Endothelial cell of umbilical vein (primary cell): ENCODE results near the gene TMEM223. TPM values are rescaled to one million over a fixed set of nuclear protein-coding genes. Genes with fewer than 3 reads are reported as not detected.

Source experiments
- BruUV-seq: library from RNA; stranded (reverse); fragments of 400-500 nt; replicated peaks from 2 replicates; lab custom pipeline; 2021; lab: Mats Ljungman, UMichigan
- CTCF ChIA-PET: fragments of 300-600, 350-600 bp; sonication (Branson Sonifier 250); formaldehyde crosslinking; loops from one replicate; lab custom pipeline; 2021; ENCODE audit warnings: antibody characterized with exemption, inconsistent platforms; lab: Charles Lee
- POLR2A ChIA-PET: fragments of 300-600, 350-600 bp; sonication (Branson Sonifier 250); formaldehyde crosslinking; loops from one replicate; lab custom pipeline; 2021; ENCODE audit warnings: antibody characterized with exemption, inconsistent platforms; lab: Charles Lee
- DNase-seq: peaks from one replicate; pipeline ENCODE4 v3.0.0-alpha.2; 2011; ENCODE audit warnings: low read depth, low spot score
- FAIRE-seq: peaks from 2 replicates; lab custom pipeline; 2011; peaks lifted over from hg19 to GRCh38; lab: Jason Lieb, UNC
- H2AFZ ChIP-seq: 2 replicates; pipeline ENCODE4 v1.6.0; 2012; ENCODE audit warnings: low read depth, low read length, control low read depth, inconsistent platforms
- H3K27ac ChIP-seq: 2 replicates; pipeline ENCODE4 v1.5.1; 2011; ENCODE audit warnings: low read depth, mild to moderate bottlenecking, control low read depth, low read length, moderate library complexity; ENCODE audit not compliant: insufficient read depth
- H3K27me3 ChIP-seq, 2 experiments: 2 replicates each; pipeline versions ENCODE4 v1.6.0 to v1.6.1; 2011; ENCODE audit warnings: low read length in 2 of 2, mixed read lengths in 1 of 2; ENCODE audit not compliant: control insufficient read depth in 2 of 2, insufficient read depth in 2 of 2
- H3K36me3 ChIP-seq, 2 experiments: 2 replicates in 1 of 2; 3 replicates in 1 of 2; pipeline ENCODE4 v1.5.1; 2011; ENCODE audit warnings: low read length in 2 of 2, mild to moderate bottlenecking in 1 of 2, moderate library complexity in 1 of 2; ENCODE audit not compliant: control insufficient read depth in 2 of 2, insufficient read depth in 2 of 2; ENCODE audit errors: extremely low read depth in 1 of 2
- H3K4me1 ChIP-seq: 3 replicates; pipeline ENCODE4 v1.5.1; 2011; ENCODE audit warnings: mild to moderate bottlenecking, low read length; ENCODE audit not compliant: control insufficient read depth, insufficient read depth; ENCODE audit errors: extremely low read depth
- H3K4me2 ChIP-seq: 2 replicates; pipeline ENCODE4 v1.6.1; 2011; ENCODE audit warnings: low read length, control low read depth, mixed read lengths; ENCODE audit not compliant: insufficient read depth
- H3K4me3 ChIP-seq, 3 experiments: fragments of 200-600 bp in 1 of 3; sonication (generic), shearing (Covaris generic) in 1 of 3; replicated peaks in 1 of 3; 2 replicates each; pipeline ENCODE4 v1.5.1; 2011 to 2016; ENCODE audit warnings: control low read depth in 3 of 3, low read length in 3 of 3, mild to moderate bottlenecking in 2 of 3, inconsistent platforms in 1 of 3, low read depth in 1 of 3, moderate library complexity in 1 of 3; ENCODE audit not compliant: insufficient read depth in 1 of 3
- H3K79me2 ChIP-seq: 2 replicates; pipeline ENCODE4 v1.6.0; 2012; ENCODE audit warnings: low read length, inconsistent platforms; ENCODE audit not compliant: control insufficient read depth, insufficient read depth
- H3K9ac ChIP-seq: replicated peaks from 2 replicates; pipeline ENCODE3; 2011; ENCODE audit warnings: low read length, control low read depth; ENCODE audit not compliant: insufficient read depth; ENCODE audit errors: extremely low read depth
- H3K9me1 ChIP-seq: replicated peaks from 3 replicates; pipeline ENCODE4 v1.6.0; 2011; ENCODE audit warnings: mild to moderate bottlenecking, low read length; ENCODE audit not compliant: control insufficient read depth, insufficient read depth; ENCODE audit errors: extremely low read depth
- H3K9me3 ChIP-seq: replicated peaks from 2 replicates; pipeline ENCODE4 v1.5.1; 2012; ENCODE audit warnings: low read length, inconsistent platforms; ENCODE audit not compliant: control insufficient read depth, insufficient read depth
- H4K20me1 ChIP-seq: replicated peaks from 2 replicates; pipeline ENCODE3; 2011; ENCODE audit warnings: mild to moderate bottlenecking, low read length; ENCODE audit not compliant: control insufficient read depth, insufficient read depth; ENCODE audit errors: extremely low read depth
- CTCF ChIP-seq, 2 donors: IDR thresholded peaks; 1 replicate in 1 of 2; 2 replicates in 1 of 2; pipeline ENCODE4 v1.5.1; 2011; ENCODE audit warnings: low read length in 2 of 2, mild to moderate bottlenecking in 2 of 2, moderate library complexity in 2 of 2, control low read depth in 1 of 2, inconsistent platforms in 1 of 2, low read depth in 1 of 2; ENCODE audit not compliant: insufficient read depth in 1 of 2; ENCODE audit errors: extremely low read depth in 1 of 2
- EZH2 ChIP-seq: IDR thresholded peaks from 2 replicates; pipeline ENCODE4 v1.6.1; 2012; ENCODE audit warnings: borderline replicate concordance, low read depth, mild to moderate bottlenecking, moderate library complexity, low read length, inconsistent platforms; ENCODE audit not compliant: severe bottlenecking
- FOS ChIP-seq: IDR thresholded peaks from 2 replicates; pipeline ENCODE4 v1.6.1; 2011; ENCODE audit warnings: mild to moderate bottlenecking, low read length, moderate library complexity, borderline replicate concordance; ENCODE audit not compliant: insufficient read depth
- GATA2 ChIP-seq: IDR thresholded peaks from 2 replicates; pipeline ENCODE4 v1.7.0; 2011; ENCODE audit warnings: low read depth, mild to moderate bottlenecking, moderate library complexity, mixed read lengths, low read length; ENCODE audit not compliant: insufficient read length, insufficient read depth
- JUN ChIP-seq: IDR thresholded peaks from 2 replicates; pipeline ENCODE4 v1.6.1; 2011; ENCODE audit warnings: borderline replicate concordance, low read depth; ENCODE audit not compliant: insufficient read length, insufficient read depth
- MAX ChIP-seq: IDR thresholded peaks from 2 replicates; pipeline ENCODE4 v1.6.1; 2011; ENCODE audit not compliant: insufficient read depth, insufficient read length
- MYC ChIP-seq: IDR thresholded peaks from one replicate; pipeline ENCODE4 v1.6.1; 2011; ENCODE audit warnings: mild to moderate bottlenecking, low read depth, low read length
- POLR2A ChIP-seq: IDR thresholded peaks from 2 replicates; pipeline ENCODE4 v1.6.1; 2012; ENCODE audit warnings: low read depth, mild to moderate bottlenecking, control low read depth, low read length
- POLR2AphosphoS5 ChIP-seq: IDR thresholded peaks from 2 replicates; pipeline ENCODE4 v1.6.1; 2012; ENCODE audit warnings: low read depth, mild to moderate bottlenecking, control low read depth, low read length, moderate library complexity; ENCODE audit not compliant: insufficient read depth
- dilution Hi-C: fragments of 300-500 bp; cut with MboI; formaldehyde crosslinking; loops from one replicate; pipeline ENCODE4 v1.15.0; 2019; ENCODE audit warnings: low sequenced_read_pairs; ENCODE audit not compliant: extremely low pct_ligation_motif_present
- intact Hi-C: fragments of 100-400 bp; cut with micrococcal nuclease; formaldehyde crosslinking; loops from one replicate; pipeline ENCODE4 v1.10.0; 2022
- polyA plus RNA-seq, 4 experiments: library from polyadenylated mRNA; depleted of rRNA in 3 of 4; stranded (reverse) in 3 of 4; unstranded in 1 of 4; fragments of >200 nt; gene quantifications; 2 replicates each; pipeline versions ENCODE4 v1.2.1 to v1.2.3, GENCODE V29; 2011 to 2012; ENCODE audit warnings: missing spikeins in 1 of 4
- total RNA-seq: library from RNA; stranded (reverse); gene quantifications from 2 replicates; pipeline ENCODE4 v1.2.3, GENCODE V29; 2021

Gene TMEM223
- total and polyA plus RNA-seq, 2 donors (not counting 3 experiments of a cell fraction or from before 2014, with no cell fraction given): 11.8 to 26.7 TPM

DNA sequence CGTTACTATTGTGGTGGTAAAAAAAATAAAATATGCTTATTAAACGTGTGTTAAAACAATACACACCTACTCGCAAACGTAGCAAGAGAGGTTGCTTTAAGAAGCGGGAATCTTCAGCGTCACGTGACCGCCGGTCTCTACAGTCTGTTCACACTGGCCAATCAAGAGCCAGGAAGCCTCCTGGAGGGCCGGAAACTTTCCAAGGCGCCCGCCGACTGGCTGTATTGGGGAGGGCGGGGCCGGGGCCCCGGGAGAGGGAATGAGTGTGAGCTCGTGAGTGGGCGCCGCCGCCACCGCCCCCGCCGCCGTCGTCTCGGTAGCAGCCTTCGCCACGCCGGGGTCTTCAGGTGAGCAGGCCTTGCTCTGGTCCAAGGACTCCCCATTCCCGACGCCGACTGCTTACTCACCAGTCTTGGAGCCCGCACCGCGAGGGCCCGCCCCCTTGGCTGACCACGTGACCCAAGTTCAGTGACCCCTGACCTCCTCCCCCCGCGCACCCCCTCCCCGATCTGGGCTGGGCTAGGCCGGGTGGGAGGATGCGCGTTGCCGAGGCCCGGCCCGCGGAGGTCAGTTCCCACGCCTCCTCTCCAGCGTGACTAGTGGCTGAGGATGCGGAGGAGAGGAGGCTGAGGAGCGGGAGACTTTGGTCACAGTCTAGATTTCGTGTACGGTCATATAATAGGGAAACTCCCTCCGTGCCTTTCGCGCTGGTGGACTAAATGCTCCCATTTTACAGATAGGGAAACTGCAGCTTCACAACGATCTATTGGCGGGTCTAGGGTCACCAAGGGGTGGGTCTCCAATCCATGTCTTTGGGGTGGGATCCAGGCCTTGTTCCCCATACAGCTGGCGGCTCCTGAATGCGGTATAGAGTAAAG, 20.4 kb downstream of the TMEM223 start, which contains the start of gene TAF6L:
Gene TAF6L (plus strand): TSS at position 253 of the 878 bp plus-strand sequence. CDS start 4,388 bp downstream, outside the sequence.
- Histone ChIP-seq H3K4me2 (peak within 1 kb of the TSS; percentile 82), H3K27me3 (no peaks in the 10 kb centered on the region), H3K9me3 (no peaks in the 10 kb centered on the region), H3K9ac (peak within 1 kb of the TSS; percentile 46), H2AFZ (peak within 1 kb of the TSS; percentile 89), H3K79me2 (peaks cover 2% of the 10 kb centered on the region), H3K4me1 (peaks cover 11% of the 10 kb centered on the region), H3K36me3 (peaks cover 0 to 12% of the 10 kb centered on the region in 2 experiments), H3K27ac (peak within 1 kb of the TSS; percentile 39), H3K4me3 (peak within 1 kb of the TSS; percentile 4 to 53 (median 48)), H3K9me1 (no peaks in the 10 kb centered on the region), H4K20me1 (no peaks in the 10 kb centered on the region)
- DNase-seq (peak; percentile 96), FAIRE-seq (peak; percentile 98)
- intact Hi-C loops: loop anchor here (1.0 to 5.0 kb wide), 5 partner anchors 10 to 111 kb away; partner anchors contain the start of genes HNRNPUL2, POLR2G and SLC3A2
- dilution Hi-C loops: no loop called here
- ChIA-PET POLR2A (interaction anchor here (0.6 to 2.0 kb wide), 7 partner anchors 10 to 110 kb away, joined by 3 to 18 read pairs (median 4); partner anchors contain the start of genes POLR2G, TMEM223 and ZBTB3), CTCF (interaction anchor here (0.8 to 3.5 kb wide), 6 partner anchors 10 to 377 kb away, joined by 3 to 42 read pairs (median 6); partner anchors contain the start of genes HNRNPUL2, POLR2G, TMEM179B and ZBTB3)
- BruUV-seq: TSS peak; percentile 63
- TF ChIP-seq MAX (peak; percentile 84), POLR2A (peak; percentile 74), POLR2AphosphoS5 (peak; percentile 89), EZH2 (no peak)

GRCh38 chr11:62770778-62771143, 21.0 kb downstream of the TMEM223 start:
- POLR2A ChIA-PET: interaction anchor here (0.6 to 2.0 kb wide), 4 partner anchors 9 to 111 kb away, joined by 3 to 18 read pairs (median 7); partner anchors contain the start of genes POLR2G and ZBTB3
- peaks cover 2% of the 10 kb centered on the region for H3K79me2 ChIP-seq
- H4K20me1 ChIP-seq: no peaks in the 10 kb centered on the region
- TF ChIP-seq EZH2 (no peak), JUN (no peak), MAX (no peak), POLR2A (no peak), GATA2 (no peak), MYC (no peak), CTCF (IDR thresholded peaks at IDR 0.05; ENCODE audit: extremely low read depth in 1 of 2, insufficient read depth in 1 of 2, low read depth in 1 of 2, low read length in 2 of 2) (no peak), FOS (no peak), POLR2AphosphoS5 (no peak)
- intact Hi-C loops (loop anchor here (1.0 to 5.0 kb wide), 5 partner anchors 9 to 112 kb away; partner anchors contain the start of genes HNRNPUL2, POLR2G and SLC3A2), dilution Hi-C loops (no loop called here)
- H3K4me1 ChIP-seq: peaks cover 11% of the 10 kb centered on the region
- H3K36me3 ChIP-seq: peaks cover 0 to 12% of the 10 kb centered on the region in 2 experiments
- BruUV-seq: TSS peak; percentile 60
- H3K9me3 ChIP-seq: no peaks in the 10 kb centered on the region
- H3K9me1 ChIP-seq: no peaks in the 10 kb centered on the region
- H3K27me3 ChIP-seq: no peaks in the 10 kb centered on the region
- FAIRE-seq (no peak), DNase-seq (no peak)
- peak overlapping the region; percentile 82 for H3K4me2 ChIP-seq
- H2AFZ ChIP-seq: peak overlapping the region; percentile 89
- H3K9ac ChIP-seq: peak overlapping the region; percentile 46
- H3K27ac ChIP-seq: peak overlapping the region; percentile 39
- peak overlapping the region; percentile 2 to 53 (median 34) for H3K4me3 ChIP-seq
- CTCF ChIA-PET: interaction anchor here (0.8 to 3.5 kb wide), 6 partner anchors 10 to 376 kb away, joined by 3 to 42 read pairs (median 6); partner anchors contain the start of genes HNRNPUL2, POLR2G, TMEM179B and ZBTB3
